Fibroblast of upper back skin (primary cell): ENCODE measurements around the gene MORC3.
"Not testable (repeated sequence)": the region's sequence is repeated elsewhere in the genome, so short reads cannot be mapped to it uniquely, and the experiment has no call there.

Experiments used
- DNase-seq: peaks from one replicate; pipeline ENCODE4 v3.0.0-alpha.2; 2013

Gene MORC3

GRCh38 chr21:36386031-36386642 lies 66.1 kb downstream of the MORC3 start:
- DNase-seq: no peak

- DNase-seq: no peak
Measured at GRCh38 chr21:36388096-36388495, 68.1 kb downstream of the MORC3 start.

GRCh38 chr21:36388835-36389234 lies 68.8 kb downstream of the MORC3 start:
- DNase-seq: peak; percentile 53

GRCh38 chr21:36391649-36392048 lies 71.7 kb downstream of the MORC3 start:
- DNase-seq: not testable (repeated sequence)

GRCh38 chr21:36395353-36396111 lies 75.5 kb downstream of the MORC3 start:
- DNase-seq: no peak

- no peak for DNase-seq
Measured at GRCh38 chr21:36396325-36396724, 76.3 kb downstream of the MORC3 start.

- DNase-seq: no peak
Measured at GRCh38 chr21:36396971-36397370, 77.0 kb downstream of the MORC3 start.

GRCh38 chr21:36397606-36398005 lies 77.6 kb downstream of the MORC3 start:
- DNase-seq: no peak

GRCh38 chr21:36399736-36400135 lies 79.7 kb downstream of the MORC3 start:
- not testable (repeated sequence) for DNase-seq

- DNase-seq: no peak
Measured at GRCh38 chr21:36400719-36401118, 80.7 kb downstream of the MORC3 start.

GRCh38 chr21:36402339-36402738 lies 82.3 kb downstream of the MORC3 start:
- DNase-seq: no peak

GRCh38 chr21:36403713-36404112 lies 83.7 kb downstream of the MORC3 start:
- DNase-seq: no peak

GRCh38 chr21:36408568-36408967 lies 88.6 kb downstream of the MORC3 start:
- no peak for DNase-seq

- DNase-seq: no peak
Measured at GRCh38 chr21:36411301-36411700, 91.3 kb downstream of the MORC3 start.

GRCh38 chr21:36412916-36413315 lies 92.9 kb downstream of the MORC3 start:
- DNase-seq: no peak

- no peak for DNase-seq
Measured at GRCh38 chr21:36415375-36415774, 95.4 kb downstream of the MORC3 start.

- no peak for DNase-seq
Measured at GRCh38 chr21:36419241-36419640, 99.2 kb downstream of the MORC3 start.

- DNase-seq: peak; percentile 84
Measured at GRCh38 chr21:36419996-36420395, 100.0 kb downstream of the MORC3 start.

- DNase-seq: no peak
Measured at GRCh38 chr21:36420571-36421339, 100.8 kb downstream of the MORC3 start.

GRCh38 chr21:36422279-36423098 lies 102.5 kb downstream of the MORC3 start:
- peak; percentile 62 for DNase-seq

- DNase-seq: no peak
Measured at GRCh38 chr21:36423771-36424433, 103.9 kb downstream of the MORC3 start.

GRCh38 chr21:36424592-36424991 lies 104.6 kb downstream of the MORC3 start:
- DNase-seq: no peak
